HG02678 (cell line): ENCODE measurements around the gene TBC1D4.

Source experiments
- ATAC-seq: cut with Tn5 transposase; IDR thresholded peaks from one replicate; pipeline ENCODE4 v1.9.1; 2021; ENCODE audit warnings: mild to moderate bottlenecking, moderate library complexity; ENCODE audit not compliant: unreplicated experiment

The TBC1D4 gene

GRCh38 chr13:75395901-75396300, 86.1 kb downstream of the TBC1D4 start:
- ATAC-seq = no peak

GRCh38 chr13:75395066-75395465, 86.9 kb downstream of the TBC1D4 start:
- ATAC-seq = peak; percentile 62

- ATAC-seq = no peak
These were observed 88.0 kb downstream of the TBC1D4 start for GRCh38 chr13:75393839-75394520.

GRCh38 chr13:75391432-75392100, 90.4 kb downstream of the TBC1D4 start:
- no peak for ATAC-seq

- ATAC-seq = no peak
These were observed 91.7 kb downstream of the TBC1D4 start for GRCh38 chr13:75390229-75390628.

- ATAC-seq = no peak
These were observed 96.3 kb downstream of the TBC1D4 start for GRCh38 chr13:75385708-75386083.

- ATAC-seq = no peak
These were observed 96.9 kb downstream of the TBC1D4 start for GRCh38 chr13:75384879-75385707.

- no peak for ATAC-seq
These were observed 98.8 kb downstream of the TBC1D4 start for GRCh38 chr13:75383064-75383715.

GRCh38 chr13:75378301-75378700, 103.7 kb downstream of the TBC1D4 start:
- ATAC-seq = no peak

- ATAC-seq = no peak
These were observed 105.1 kb downstream of the TBC1D4 start for GRCh38 chr13:75376792-75377402.

- ATAC-seq = no peak
These were observed 106.6 kb downstream of the TBC1D4 start for GRCh38 chr13:75375329-75375728.

- no peak for ATAC-seq
These were observed 108.0 kb downstream of the TBC1D4 start for GRCh38 chr13:75373988-75374387.

GRCh38 chr13:75372923-75373841, 108.8 kb downstream of the TBC1D4 start:
- ATAC-seq = no peak

- peak; percentile 75 for ATAC-seq
These were observed 109.5 kb downstream of the TBC1D4 start for GRCh38 chr13:75372517-75372916.

- no peak for ATAC-seq
These were observed 110.8 kb downstream of the TBC1D4 start for GRCh38 chr13:75371203-75371602.

- no peak for ATAC-seq
These were observed 111.2 kb downstream of the TBC1D4 start for GRCh38 chr13:75370774-75371173.

GRCh38 chr13:75369981-75370380, 112.0 kb downstream of the TBC1D4 start:
- ATAC-seq = no peak

- no peak for ATAC-seq
These were observed 113.8 kb downstream of the TBC1D4 start for GRCh38 chr13:75368167-75368566.

GRCh38 chr13:75366380-75367280, 115.3 kb downstream of the TBC1D4 start:
- no peak for ATAC-seq
